Coronary artery (tissue), 2 donors: Measurements from ENCODE around the gene PCDHGC4.

Source experiments
- DNase-seq: peaks from one replicate; pipeline ENCODE4 v3.0.0-alpha.2; 2017; ENCODE audit warnings: low spot score
- H3K27ac ChIP-seq, 2 donors: fragments of 200-600 bp; sonication (generic); one replicate each; pipeline ENCODE4 v1.5.1; 2016 to 2019
- H3K4me3 ChIP-seq: fragments of 200-600 bp; sonication (generic); 2 replicates; pipeline ENCODE4 v1.5.1; 2016; ENCODE audit warnings: mild to moderate bottlenecking, moderate library complexity
- CTCF ChIP-seq: fragments of 200-600 bp; sonication (generic); IDR thresholded peaks from one replicate; pipeline ENCODE4 v1.5.1; 2019; ENCODE audit warnings: antibody characterized with exemption

Gene PCDHGC4

GRCh38 chr5:141484641-141485311 lies at the start of gene PCDHGC4:
Gene PCDHGC4, plus strand, starts transcription at chr5:141485030. Its CDS starts 144 bp downstream, at chr5:141485174.
- DNase-seq: no peak
- Histone ChIP-seq H3K27ac (no peak within 1 kb of the TSS), H3K4me3 (peak within 1 kb of the TSS; percentile 64)
- no peak for TF ChIP-seq CTCF

GRCh38 chr5:141437221-141437620 lies 47.6 kb upstream of the PCDHGC4 start:
- no peak for TF ChIP-seq CTCF
- no peak for DNase-seq
- Histone ChIP-seq H3K27ac (no peak overlapping the region), H3K4me3 (no peak overlapping the region)

GRCh38 chr5:141439411-141440141 lies 45.3 kb upstream of the PCDHGC4 start:
- no peak for TF ChIP-seq CTCF
- DNase-seq: no peak
- H3K4me3 ChIP-seq: no peak overlapping the region
- H3K27ac ChIP-seq: no peak overlapping the region

GRCh38 chr5:141440341-141440740 lies 44.5 kb upstream of the PCDHGC4 start:
- TF ChIP-seq CTCF: no peak
- Histone ChIP-seq H3K27ac (no peak overlapping the region), H3K4me3 (no peak overlapping the region)
- no peak for DNase-seq

- TF ChIP-seq CTCF: no peak
- H3K27ac ChIP-seq: no peak overlapping the region
- H3K4me3 ChIP-seq: no peak overlapping the region
- no peak for DNase-seq
Observed at GRCh38 chr5:141441571-141442170, 43.2 kb upstream of the PCDHGC4 start.

- no peak for TF ChIP-seq CTCF
- no peak for DNase-seq
- H3K4me3 ChIP-seq: no peak overlapping the region
- no peak overlapping the region for H3K27ac ChIP-seq
Observed at GRCh38 chr5:141465351-141465750, 19.5 kb upstream of the PCDHGC4 start.
